ENCODE results near the gene HNRNPUL1. TPM values are rescaled to one million over a fixed set of nuclear protein-coding genes. Genes with fewer than 3 reads are reported as not detected.

Gene HNRNPUL1
- polyA plus RNA-seq, 1 experiment, result 35.4 TPM

- no peak for DNase-seq (ENCODE audit: low read depth)
- CTCF ChIA-PET, result no interaction called here
- Histone ChIP-seq H3K27me3 (ENCODE audit: control insufficient read depth, insufficient read depth, low read length) (no peaks in the 10 kb centered on the region), H3K36me3 (ENCODE audit: control insufficient read depth, insufficient read depth, low read length) (peaks cover 45% of the 10 kb centered on the region), H3K4me3 (ENCODE audit: low read depth, low read length) (no peak overlapping the region)
- POLR2A ChIA-PET, result interaction anchor here (0.6 kb wide), 1 partner anchor 435 kb away, joined by 3 read pairs; the partner anchor contains the start of gene EGLN2
- TF ChIP-seq, protein P1, sequence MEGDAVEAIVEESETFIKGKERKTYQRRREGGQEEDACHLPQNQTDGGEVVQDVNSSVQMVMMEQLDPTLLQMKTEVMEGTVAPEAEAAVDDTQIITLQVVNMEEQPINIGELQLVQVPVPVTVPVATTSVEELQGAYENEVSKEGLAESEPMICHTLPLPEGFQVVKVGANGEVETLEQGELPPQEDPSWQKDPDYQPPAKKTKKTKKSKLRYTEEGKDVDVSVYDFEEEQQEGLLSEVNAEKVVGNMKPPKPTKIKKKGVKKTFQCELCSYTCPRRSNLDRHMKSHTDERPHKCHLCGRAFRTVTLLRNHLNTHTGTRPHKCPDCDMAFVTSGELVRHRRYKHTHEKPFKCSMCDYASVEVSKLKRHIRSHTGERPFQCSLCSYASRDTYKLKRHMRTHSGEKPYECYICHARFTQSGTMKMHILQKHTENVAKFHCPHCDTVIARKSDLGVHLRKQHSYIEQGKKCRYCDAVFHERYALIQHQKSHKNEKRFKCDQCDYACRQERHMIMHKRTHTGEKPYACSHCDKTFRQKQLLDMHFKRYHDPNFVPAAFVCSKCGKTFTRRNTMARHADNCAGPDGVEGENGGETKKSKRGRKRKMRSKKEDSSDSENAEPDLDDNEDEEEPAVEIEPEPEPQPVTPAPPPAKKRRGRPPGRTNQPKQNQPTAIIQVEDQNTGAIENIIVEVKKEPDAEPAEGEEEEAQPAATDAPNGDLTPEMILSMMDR (IDR thresholded peaks at IDR 0.05; ENCODE audit: insufficient read depth, low read depth, low read length), result no peak
Observed at GRCh38 chr19:41233748-41234240, 30.4 kb upstream of the HNRNPUL1 start.

DNA sequence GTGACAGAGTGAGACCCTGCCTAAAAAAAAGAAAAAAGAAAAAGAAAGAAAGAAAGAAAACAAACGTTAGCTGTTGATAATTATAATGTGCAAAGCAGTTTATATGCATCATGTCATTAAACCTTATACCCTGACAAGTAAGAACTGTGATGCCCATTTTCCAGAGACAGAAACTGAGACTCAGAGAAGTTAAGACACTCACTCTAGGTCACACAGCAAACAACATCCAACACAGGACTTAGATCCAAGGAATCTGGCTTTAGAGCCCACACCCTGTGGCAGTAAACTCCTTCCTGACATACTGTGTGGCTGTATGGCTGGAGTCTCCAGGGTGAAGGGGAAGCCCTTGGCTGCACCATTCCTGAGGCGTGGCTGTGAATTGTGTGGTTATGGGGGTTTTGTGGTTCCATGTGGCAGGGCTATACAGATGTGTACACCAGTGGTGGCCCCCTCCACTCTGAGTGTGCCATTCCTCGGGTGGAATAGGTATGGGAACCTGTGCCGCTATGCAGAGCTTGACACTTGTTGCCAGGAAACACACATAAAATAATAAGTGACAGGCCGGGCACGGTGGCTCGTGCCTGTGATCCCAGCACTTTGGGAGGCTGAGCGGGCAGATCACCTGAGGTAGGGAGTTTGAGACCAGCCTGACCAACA is 29.5 kb upstream of the HNRNPUL1 start:
- POLR2A ChIA-PET, result no interaction called here
- Histone ChIP-seq H3K27me3 (ENCODE audit: control insufficient read depth, insufficient read depth, low read length) (no peaks in the 10 kb centered on the region), H3K4me3 (ENCODE audit: low read depth, low read length) (no peak overlapping the region), H3K36me3 (ENCODE audit: control insufficient read depth, insufficient read depth, low read length) (peaks cover 54% of the 10 kb centered on the region)
- TF ChIP-seq, protein P1 (IDR thresholded peaks at IDR 0.05; ENCODE audit: insufficient read depth, low read depth, low read length), result no peak
- CTCF ChIA-PET, result no interaction called here
- DNase-seq (ENCODE audit: low read depth), result no peak

GRCh38 chr19:41235480-41235879 is 28.7 kb upstream of the HNRNPUL1 start:
- no peaks in the 10 kb centered on the region for H3K27me3 ChIP-seq (ENCODE audit: control insufficient read depth, insufficient read depth, low read length)
- TF ChIP-seq, protein P1 (IDR thresholded peaks at IDR 0.05; ENCODE audit: insufficient read depth, low read depth, low read length), result no peak
- H3K4me3 ChIP-seq (ENCODE audit: low read depth, low read length), result no peak overlapping the region
- DNase-seq (ENCODE audit: low read depth), result no peak
- CTCF ChIA-PET, result no interaction called here
- peaks cover 57% of the 10 kb centered on the region for H3K36me3 ChIP-seq (ENCODE audit: control insufficient read depth, insufficient read depth, low read length)
- POLR2A ChIA-PET, result no interaction called here

- H3K4me3 ChIP-seq (ENCODE audit: low read depth, low read length), result no peak overlapping the region
- peaks cover 65% of the 10 kb centered on the region for H3K36me3 ChIP-seq (ENCODE audit: control insufficient read depth, insufficient read depth, low read length)
- TF ChIP-seq, protein P1 (IDR thresholded peaks at IDR 0.05; ENCODE audit: insufficient read depth, low read depth, low read length), result no peak
- H3K27me3 ChIP-seq (ENCODE audit: control insufficient read depth, insufficient read depth, low read length), result no peaks in the 10 kb centered on the region
- no peak for DNase-seq (ENCODE audit: low read depth)
- POLR2A ChIA-PET, result no interaction called here
- CTCF ChIA-PET, result no interaction called here
Observed at GRCh38 chr19:41238244-41238643, 25.9 kb upstream of the HNRNPUL1 start.

DNA sequence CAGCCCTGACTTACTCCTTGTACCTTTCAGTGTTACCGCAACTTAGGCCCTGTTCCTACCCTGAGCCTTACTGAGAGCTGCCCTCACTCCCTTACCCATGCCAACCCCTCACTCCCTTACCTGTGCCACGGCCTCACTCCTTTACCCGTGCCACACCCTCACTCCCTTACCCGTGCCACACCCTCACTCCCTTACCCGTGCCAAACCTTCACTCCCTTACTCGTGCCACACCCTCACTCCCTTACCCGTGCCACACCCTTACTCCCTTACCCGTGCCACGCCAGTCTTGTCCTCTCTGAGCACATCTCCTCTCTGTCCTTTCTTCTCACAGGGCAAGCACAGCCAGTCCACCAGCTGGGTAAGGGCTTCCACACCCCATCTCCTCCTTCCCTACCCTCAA is 24.8 kb upstream of the HNRNPUL1 start:
- ChIA-PET POLR2A (no interaction called here), CTCF (no interaction called here)
- TF ChIP-seq, protein P1 (IDR thresholded peaks at IDR 0.05; ENCODE audit: insufficient read depth, low read depth, low read length), result no peak

More for the DNA sequence above, 24.8 kb upstream of the HNRNPUL1 start:
- Histone ChIP-seq H3K36me3 (ENCODE audit: control insufficient read depth, insufficient read depth, low read length) (peaks cover 59% of the 10 kb centered on the region), H3K27me3 (ENCODE audit: control insufficient read depth, insufficient read depth, low read length) (no peaks in the 10 kb centered on the region), H3K4me3 (ENCODE audit: low read depth, low read length) (no peak overlapping the region)
- DNase-seq (ENCODE audit: low read depth), result no peak

All from BJ (cell line).